GM18868 (cell line): ENCODE results near the gene PCBP2.
"Not testable (repeated sequence)": the region's sequence is repeated elsewhere in the genome, so short reads cannot be mapped to it uniquely, and the experiment has no call there.

Experiments used
- ATAC-seq: cut with Tn5 transposase; IDR thresholded peaks from one replicate; pipeline ENCODE4 v1.9.1; 2021; ENCODE audit warnings: mild to moderate bottlenecking, moderate library complexity; ENCODE audit not compliant: unreplicated experiment

The PCBP2 gene

DNA sequence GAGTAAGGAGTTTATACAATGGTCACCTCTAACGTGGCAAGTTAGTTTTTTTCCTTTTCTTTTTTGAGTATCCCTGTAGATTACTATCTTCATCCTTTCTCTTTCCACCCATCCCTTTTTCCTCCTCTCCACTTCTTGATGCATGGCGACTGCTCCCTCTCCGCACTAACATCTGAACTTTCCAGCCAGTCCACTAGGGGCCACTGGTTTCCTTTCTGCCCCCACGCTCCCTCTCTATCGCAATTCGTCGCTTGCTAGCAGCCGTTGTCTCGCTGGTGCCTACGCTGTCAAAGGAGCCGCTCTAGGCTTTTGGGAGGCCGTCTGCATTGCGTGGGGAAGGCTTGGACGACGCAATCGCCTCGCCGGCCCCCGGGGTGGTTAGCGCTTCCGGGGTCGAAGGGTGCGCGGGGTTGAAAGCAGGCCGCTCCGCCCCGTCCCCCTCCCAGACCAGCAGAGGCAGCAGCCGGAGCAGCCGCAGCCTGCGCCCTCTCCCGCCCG is at the start of gene PCBP2:
Gene PCBP2, plus strand, starts transcription at position 442 of the 498 bp plus-strand sequence. CDS start 2,699 bp downstream, outside the sequence.
- peak; percentile 97 for ATAC-seq

GRCh38 chr12:53402351-53402750 is 49.6 kb upstream of the PCBP2 start:
- ATAC-seq, result not testable (repeated sequence)

GRCh38 chr12:53402871-53403270 is 49.0 kb upstream of the PCBP2 start:
- ATAC-seq, result no peak

- no peak for ATAC-seq
Observed at GRCh38 chr12:53410951-53411350, 41.0 kb upstream of the PCBP2 start.

- ATAC-seq, result no peak
Observed at GRCh38 chr12:53413485-53414204, 38.3 kb upstream of the PCBP2 start.

- ATAC-seq, result no peak
Observed at GRCh38 chr12:53414756-53415417, 37.0 kb upstream of the PCBP2 start.

DNA sequence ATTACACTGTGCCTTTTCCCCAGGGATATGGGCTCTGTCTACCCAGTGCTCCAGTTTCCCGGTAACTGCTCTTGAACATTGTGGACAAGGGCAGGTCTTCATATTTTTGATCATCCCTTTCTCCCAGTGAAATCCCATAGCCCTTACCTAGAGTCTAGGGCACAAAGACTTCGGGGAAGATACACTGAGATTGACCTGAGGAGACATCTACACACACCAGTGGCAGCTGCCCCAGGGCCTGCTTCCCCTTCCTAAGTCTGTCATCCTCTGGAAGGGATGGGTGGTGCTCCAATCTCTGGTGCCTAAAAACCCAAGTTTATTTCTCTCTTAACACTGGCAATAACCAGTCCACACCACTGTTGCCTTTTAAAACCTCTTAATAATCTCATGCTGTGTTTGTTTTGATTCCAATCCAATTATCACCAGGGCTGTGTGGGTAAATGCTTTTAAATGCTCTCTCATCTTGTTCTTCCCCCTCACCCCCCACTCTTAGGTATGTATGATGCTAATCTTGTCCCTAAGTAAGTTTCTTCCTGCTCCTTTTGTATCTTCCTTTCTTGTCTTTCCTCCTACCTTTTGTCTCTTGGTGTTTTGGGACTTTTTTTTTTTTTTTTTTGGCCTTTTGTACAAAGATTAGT is 36.0 kb upstream of the PCBP2 start:
- ATAC-seq, result not testable (repeated sequence)

DNA sequence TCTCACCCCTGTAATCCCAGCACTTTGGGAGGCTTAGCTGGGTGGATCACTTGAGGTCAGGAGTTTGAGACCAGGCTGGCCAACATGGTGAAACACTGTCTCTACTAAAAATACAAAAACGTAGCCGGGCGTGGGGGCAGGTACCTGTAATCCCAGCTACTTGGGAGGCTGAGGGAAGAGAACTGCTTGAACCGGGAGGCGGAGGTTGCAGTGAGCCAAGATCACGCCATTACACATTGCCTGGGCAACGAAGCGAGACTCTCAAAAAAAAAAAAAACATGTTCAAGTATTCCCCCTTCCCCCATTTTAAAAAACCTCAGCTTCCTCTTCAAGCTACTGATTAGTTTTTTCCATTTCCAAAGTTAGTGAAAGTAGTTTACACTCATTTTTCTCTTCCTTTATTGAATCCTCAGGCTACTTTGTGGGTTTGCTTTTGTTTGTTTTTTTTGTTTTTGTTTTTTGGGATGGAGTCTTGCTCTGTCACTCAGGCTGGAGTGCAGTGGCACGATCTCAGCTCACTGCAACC is 34.5 kb upstream of the PCBP2 start:
- ATAC-seq, result not testable (repeated sequence)

DNA sequence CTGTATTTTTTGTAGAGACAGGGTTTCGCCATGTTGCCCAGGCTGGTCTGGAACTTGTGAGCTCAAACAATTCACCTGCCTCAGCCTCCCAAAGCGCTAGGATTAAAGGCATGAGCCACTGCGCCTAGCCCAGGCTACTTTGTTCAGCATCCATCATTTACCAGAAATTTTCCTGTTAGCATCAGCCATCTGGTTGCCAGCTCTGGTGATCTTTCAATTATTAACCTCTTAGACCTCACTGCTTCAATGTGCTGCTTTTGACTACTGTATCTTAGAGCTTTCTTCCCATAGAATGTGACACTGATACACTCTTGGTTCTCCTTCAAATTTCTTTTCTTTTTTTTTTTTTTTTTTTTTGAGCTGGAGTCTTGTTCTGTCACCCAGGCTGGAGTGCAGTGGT is 33.7 kb upstream of the PCBP2 start:
- no peak for ATAC-seq

GRCh38 chr12:53419756-53420155 is 32.1 kb upstream of the PCBP2 start:
- ATAC-seq, result no peak

DNA sequence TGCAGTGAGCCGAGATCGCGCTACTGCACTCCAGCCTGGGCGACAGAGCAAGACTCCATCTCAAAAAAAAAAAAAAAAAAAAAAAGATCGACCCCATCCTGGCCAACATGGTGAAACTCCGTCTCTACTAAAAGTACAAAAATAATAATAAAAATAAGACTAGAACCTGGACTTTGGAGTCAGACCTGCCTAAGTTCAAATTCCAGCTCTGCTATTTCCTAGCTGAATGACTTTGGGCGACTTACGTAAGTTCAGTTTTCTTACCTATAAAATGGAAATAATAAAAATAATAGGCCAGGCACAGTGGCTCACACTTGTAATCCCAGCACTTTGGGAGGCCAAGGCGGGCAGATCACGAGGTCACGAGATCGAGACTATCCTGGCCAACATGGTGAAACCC is 29.7 kb upstream of the PCBP2 start:
- not testable (repeated sequence) for ATAC-seq

GRCh38 chr12:53423597-53423996 is 28.3 kb upstream of the PCBP2 start, which contains the start of gene AMHR2:
TSS of gene AMHR2 (plus strand) at chr12:53423855. CDS start at chr12:53423935, 80 bp downstream.
- ATAC-seq, result no peak

- ATAC-seq, result no peak
Observed at GRCh38 chr12:53424626-53425514, 27.0 kb upstream of the PCBP2 start.

GRCh38 chr12:53425515-53426150 is 26.3 kb upstream of the PCBP2 start:
- no peak for ATAC-seq

- no peak for ATAC-seq
Observed at GRCh38 chr12:53427905-53428594, 23.9 kb upstream of the PCBP2 start.

- ATAC-seq, result no peak
Observed at GRCh38 chr12:53428741-53429140, 23.2 kb upstream of the PCBP2 start.

GRCh38 chr12:53430116-53430515 is 21.8 kb upstream of the PCBP2 start:
- ATAC-seq, result no peak

DNA sequence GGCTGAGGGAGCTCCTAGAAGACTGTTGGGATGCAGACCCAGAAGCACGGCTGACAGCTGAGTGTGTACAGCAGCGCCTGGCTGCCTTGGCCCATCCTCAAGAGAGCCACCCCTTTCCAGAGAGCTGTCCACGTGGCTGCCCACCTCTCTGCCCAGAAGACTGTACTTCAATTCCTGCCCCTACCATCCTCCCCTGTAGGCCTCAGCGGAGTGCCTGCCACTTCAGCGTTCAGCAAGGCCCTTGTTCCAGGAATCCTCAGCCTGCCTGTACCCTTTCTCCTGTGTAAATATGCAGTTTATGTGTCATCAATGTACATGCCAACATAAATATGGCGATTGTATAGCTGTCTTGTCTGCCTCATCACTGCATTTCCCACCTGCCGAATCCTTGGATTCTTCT is 20.7 kb upstream of the PCBP2 start:
- ATAC-seq, result no peak

DNA sequence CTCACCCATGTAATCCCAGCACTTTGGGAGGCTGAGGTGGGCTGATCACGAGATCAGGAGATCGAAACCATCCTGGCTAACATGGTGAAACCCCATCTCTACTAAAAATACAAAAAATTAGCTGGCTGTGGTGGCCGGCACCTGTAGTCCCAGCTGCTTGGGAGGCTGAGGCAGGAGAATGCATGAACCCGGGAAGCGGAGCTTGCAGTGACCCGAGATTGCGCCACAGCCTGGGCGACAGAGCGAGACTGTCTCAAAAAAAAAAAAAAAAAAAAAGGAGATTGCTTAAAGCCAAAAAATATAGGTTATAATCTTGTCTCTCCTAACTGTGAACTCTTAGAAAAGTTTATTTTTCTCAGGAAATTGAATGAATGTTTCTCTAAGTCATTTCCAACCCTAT is 16.6 kb upstream of the PCBP2 start:
- not testable (repeated sequence) for ATAC-seq
